GM18508 (cell line): ENCODE results near the gene NBDY.

Experiments used
- ATAC-seq: cut with Tn5 transposase; IDR thresholded peaks from one replicate; pipeline ENCODE4 v1.9.1; 2021; ENCODE audit warnings: moderate number of reproducible peaks; ENCODE audit not compliant: insufficient read depth, unreplicated experiment

Gene NBDY

GRCh38 chrX:56784666-56785065, 55.6 kb downstream of the NBDY start:
- no peak for ATAC-seq

GRCh38 chrX:56785442-56785841, 56.4 kb downstream of the NBDY start:
- ATAC-seq: no peak

- ATAC-seq: no peak
Observed at GRCh38 chrX:56786889-56787733, 58.1 kb downstream of the NBDY start.

- ATAC-seq: no peak
Observed at GRCh38 chrX:56787734-56788152, 58.7 kb downstream of the NBDY start.

GRCh38 chrX:56788229-56788628, 59.2 kb downstream of the NBDY start:
- no peak for ATAC-seq

- ATAC-seq: no peak
Observed at GRCh38 chrX:56788717-56789122, 59.7 kb downstream of the NBDY start.

GRCh38 chrX:56789518-56790070, 60.6 kb downstream of the NBDY start:
- ATAC-seq: no peak

GRCh38 chrX:56790778-56791177, 61.7 kb downstream of the NBDY start:
- no peak for ATAC-seq

- ATAC-seq: no peak
Observed at GRCh38 chrX:56791456-56791855, 62.4 kb downstream of the NBDY start.

- no peak for ATAC-seq
Observed at GRCh38 chrX:56792270-56793111, 63.4 kb downstream of the NBDY start.

- no peak for ATAC-seq
Observed at GRCh38 chrX:56793112-56793430, 64.0 kb downstream of the NBDY start.

GRCh38 chrX:56793521-56794320, 64.7 kb downstream of the NBDY start:
- ATAC-seq: no peak

- no peak for ATAC-seq
Observed at GRCh38 chrX:56794404-56795230, 65.6 kb downstream of the NBDY start.

GRCh38 chrX:56795309-56795868, 66.3 kb downstream of the NBDY start:
- no peak for ATAC-seq

GRCh38 chrX:56796641-56797395, 67.8 kb downstream of the NBDY start:
- ATAC-seq: no peak

GRCh38 chrX:56797574-56798338, 68.7 kb downstream of the NBDY start:
- no peak for ATAC-seq

- ATAC-seq: no peak
Observed at GRCh38 chrX:56798339-56798711, 69.3 kb downstream of the NBDY start.
